ENCODE measurements around the gene SNX24. TPM values are rescaled to one million over a fixed set of nuclear protein-coding genes. Genes with fewer than 3 reads are reported as not detected.

The SNX24 gene
- total RNA-seq, 1 experiment from 2014 or later: 10.3 TPM

DNA sequence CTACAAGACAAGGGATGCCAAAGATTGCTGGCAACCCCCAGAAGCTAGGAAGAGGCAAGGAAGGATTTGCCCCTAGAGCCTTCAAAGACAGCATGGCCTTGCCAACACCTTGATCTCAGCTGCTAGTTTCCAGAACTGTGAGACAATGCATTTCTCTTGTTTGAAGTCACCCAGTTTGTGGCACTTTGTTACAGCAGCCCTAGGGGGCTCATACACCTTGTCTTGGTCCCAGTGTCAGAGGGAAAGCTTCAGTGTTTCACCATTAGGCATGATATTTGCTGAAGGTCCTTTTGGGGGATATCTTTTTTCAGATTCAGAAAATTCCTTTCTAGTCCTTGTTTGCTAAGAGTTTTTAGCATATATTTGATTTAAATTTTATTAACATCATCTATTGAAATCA is 194.3 kb downstream of the SNX24 start:
- no peak overlapping the region for H2AFZ ChIP-seq (ENCODE audit: low read length)
- no peak overlapping the region for H3K9ac ChIP-seq (ENCODE audit: low read length)
- no peaks in the 10 kb centered on the region for H3K27me3 ChIP-seq (ENCODE audit: low read length)
- H4K20me1 ChIP-seq (ENCODE audit: low read length): no peaks in the 10 kb centered on the region
- no peak for DNase-seq
- H3K79me2 ChIP-seq (ENCODE audit: low read length): no peaks in the 10 kb centered on the region
- intact Hi-C loops (cut with micrococcal nuclease): loop anchor here (10.0 kb wide), 2 partner anchors 195 to 315 kb away; partner anchors contain the start of gene SNX24
- TF ChIP-seq EZH2 (IDR thresholded peaks at IDR 0.05; ENCODE audit: low read length, unreplicated experiment) (no peak), EZH2phosphoT487 (IDR thresholded peaks at IDR 0.05; ENCODE audit: borderline replicate concordance, low read length) (no peak)
- TF ChIP-seq, protein P1, sequence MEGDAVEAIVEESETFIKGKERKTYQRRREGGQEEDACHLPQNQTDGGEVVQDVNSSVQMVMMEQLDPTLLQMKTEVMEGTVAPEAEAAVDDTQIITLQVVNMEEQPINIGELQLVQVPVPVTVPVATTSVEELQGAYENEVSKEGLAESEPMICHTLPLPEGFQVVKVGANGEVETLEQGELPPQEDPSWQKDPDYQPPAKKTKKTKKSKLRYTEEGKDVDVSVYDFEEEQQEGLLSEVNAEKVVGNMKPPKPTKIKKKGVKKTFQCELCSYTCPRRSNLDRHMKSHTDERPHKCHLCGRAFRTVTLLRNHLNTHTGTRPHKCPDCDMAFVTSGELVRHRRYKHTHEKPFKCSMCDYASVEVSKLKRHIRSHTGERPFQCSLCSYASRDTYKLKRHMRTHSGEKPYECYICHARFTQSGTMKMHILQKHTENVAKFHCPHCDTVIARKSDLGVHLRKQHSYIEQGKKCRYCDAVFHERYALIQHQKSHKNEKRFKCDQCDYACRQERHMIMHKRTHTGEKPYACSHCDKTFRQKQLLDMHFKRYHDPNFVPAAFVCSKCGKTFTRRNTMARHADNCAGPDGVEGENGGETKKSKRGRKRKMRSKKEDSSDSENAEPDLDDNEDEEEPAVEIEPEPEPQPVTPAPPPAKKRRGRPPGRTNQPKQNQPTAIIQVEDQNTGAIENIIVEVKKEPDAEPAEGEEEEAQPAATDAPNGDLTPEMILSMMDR (conservative IDR thresholded peaks at IDR 0.05; ENCODE audit: low read depth, low read length): no peak
- H3K4me3 ChIP-seq (ENCODE audit: low read length): no peak overlapping the region
- 0 out of 2 replicates have a peak, but pooled peaks cover 8% of the 10 kb centered on the region for H3K4me1 ChIP-seq (ENCODE audit: insufficient read depth, low read length)
- H3K4me2 ChIP-seq (ENCODE audit: low read length): no peak overlapping the region
- H3K9me3 ChIP-seq (ENCODE audit: low read length): no peaks in the 10 kb centered on the region
- ATAC-seq: no peak
- no peaks in the 10 kb centered on the region for H3F3A ChIP-seq (ENCODE audit: low read length, unreplicated experiment)
- no peak overlapping the region for H3K27ac ChIP-seq (ENCODE audit: low read length)
- ChIA-PET POLR2A (ENCODE audit: unreplicated experiment) (no interaction called here), CTCF (no interaction called here)
- no peaks in the 10 kb centered on the region for H3K36me3 ChIP-seq (ENCODE audit: low read depth, low read length)
- no TSS peak for BruUV-seq (replicated peaks)
- no peaks in the 10 kb centered on the region for H3K9me2 ChIP-seq (replicated peaks; ENCODE audit: low read length)

DNA sequence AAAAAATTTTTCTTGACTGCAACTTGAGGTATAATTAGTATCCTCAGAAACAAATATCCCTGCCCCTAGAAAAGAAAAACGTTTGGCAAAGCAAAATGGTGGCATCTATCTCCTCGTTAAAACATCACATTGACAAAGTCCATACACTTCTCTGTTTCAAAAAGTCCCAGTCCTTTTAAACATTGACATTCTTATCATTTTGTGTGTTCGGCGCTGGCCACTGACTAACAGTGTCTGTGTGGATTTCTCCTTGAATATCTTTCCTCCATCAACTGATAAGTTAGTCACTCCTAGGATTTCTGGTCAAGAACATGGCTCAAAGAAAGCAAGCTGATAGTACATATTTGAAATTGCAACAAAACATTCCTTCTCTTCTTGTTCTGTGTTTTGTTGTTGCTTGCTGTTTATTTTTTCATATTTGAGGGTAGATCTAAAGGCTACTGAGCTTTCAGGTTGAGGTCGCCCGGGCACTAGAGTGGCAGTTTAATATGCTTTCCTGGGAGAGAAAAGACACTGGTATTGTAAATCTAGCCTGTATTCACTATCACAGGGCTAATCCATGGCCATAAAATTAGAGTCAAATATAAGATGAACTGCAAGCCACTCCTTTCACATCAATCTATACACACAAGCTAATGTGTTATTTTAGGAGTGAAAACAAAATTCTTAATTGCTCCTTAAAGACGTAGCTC is 199.7 kb downstream of the SNX24 start:
- Histone ChIP-seq H3K9me3 (ENCODE audit: low read length) (no peaks in the 10 kb centered on the region), H2AFZ (ENCODE audit: low read length) (no peak overlapping the region), H3F3A (ENCODE audit: low read length, unreplicated experiment) (no peaks in the 10 kb centered on the region), H3K27ac (ENCODE audit: low read length) (no peak overlapping the region), H3K27me3 (ENCODE audit: low read length) (no peaks in the 10 kb centered on the region), H3K79me2 (ENCODE audit: low read length) (no peaks in the 10 kb centered on the region), H3K9ac (ENCODE audit: low read length) (no peak overlapping the region), H3K9me2 (replicated peaks; ENCODE audit: low read length) (no peaks in the 10 kb centered on the region), H3K4me2 (ENCODE audit: low read length) (no peak overlapping the region), H3K4me1 (ENCODE audit: insufficient read depth, low read length) (no peaks in the 10 kb centered on the region), H3K4me3 (ENCODE audit: low read length) (no peak overlapping the region), H3K36me3 (ENCODE audit: low read depth, low read length) (no peaks in the 10 kb centered on the region), H4K20me1 (ENCODE audit: low read length) (no peaks in the 10 kb centered on the region)
- ATAC-seq (no peak), DNase-seq (no peak)
- CTCF ChIA-PET: no interaction called here
- TF ChIP-seq, protein P1 (conservative IDR thresholded peaks at IDR 0.05; ENCODE audit: low read depth, low read length): no peak
- TF ChIP-seq EZH2phosphoT487 (IDR thresholded peaks at IDR 0.05; ENCODE audit: borderline replicate concordance, low read length) (no peak), EZH2 (IDR thresholded peaks at IDR 0.05; ENCODE audit: low read length, unreplicated experiment) (no peak)
- BruUV-seq (replicated peaks): no TSS peak
- intact Hi-C loops (cut with micrococcal nuclease): no loop called here
- POLR2A ChIA-PET (ENCODE audit: unreplicated experiment): no interaction called here

DNA sequence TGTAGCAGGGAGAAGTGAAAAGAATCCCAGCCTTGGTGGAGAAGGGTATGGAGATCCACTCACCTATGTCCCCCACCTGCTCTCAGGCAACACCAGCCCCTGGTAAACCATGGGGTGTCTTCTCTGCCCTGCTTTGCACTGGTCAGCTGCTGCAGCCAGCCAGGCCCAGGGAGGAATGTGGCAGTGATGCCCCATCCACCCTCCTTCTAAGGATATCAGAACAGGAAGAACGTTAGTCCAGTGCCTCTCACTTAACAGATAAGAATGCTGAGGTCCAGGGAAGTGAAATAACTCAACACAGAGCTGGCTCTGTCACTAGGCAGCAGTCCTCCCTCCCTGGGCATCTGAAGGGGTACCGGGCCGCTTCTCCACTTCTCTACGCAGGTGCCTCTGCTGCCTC is 200.8 kb downstream of the SNX24 start:
- no peaks in the 10 kb centered on the region for H3F3A ChIP-seq (ENCODE audit: low read length, unreplicated experiment)
- TF ChIP-seq EZH2phosphoT487 (IDR thresholded peaks at IDR 0.05; ENCODE audit: borderline replicate concordance, low read length) (no peak), EZH2 (IDR thresholded peaks at IDR 0.05; ENCODE audit: low read length, unreplicated experiment) (no peak)
- TF ChIP-seq, protein P1 (conservative IDR thresholded peaks at IDR 0.05; ENCODE audit: low read depth, low read length): no peak
- H3K9ac ChIP-seq (ENCODE audit: low read length): no peak overlapping the region
- H3K4me3 ChIP-seq (ENCODE audit: low read length): no peak overlapping the region
- H3K9me2 ChIP-seq (replicated peaks; ENCODE audit: low read length): no peaks in the 10 kb centered on the region
- ATAC-seq (no peak), DNase-seq (no peak)
- intact Hi-C loops (cut with micrococcal nuclease): no loop called here
- CTCF ChIA-PET: no interaction called here
- H2AFZ ChIP-seq (ENCODE audit: low read length): no peak overlapping the region
- no peaks in the 10 kb centered on the region for H3K27me3 ChIP-seq (ENCODE audit: low read length)
- no TSS peak for BruUV-seq (replicated peaks)
- no peaks in the 10 kb centered on the region for H3K36me3 ChIP-seq (ENCODE audit: low read depth, low read length)
- no peaks in the 10 kb centered on the region for H3K79me2 ChIP-seq (ENCODE audit: low read length)
- no peak overlapping the region for H3K27ac ChIP-seq (ENCODE audit: low read length)
- POLR2A ChIA-PET (ENCODE audit: unreplicated experiment): no interaction called here
- H3K4me2 ChIP-seq (ENCODE audit: low read length): no peak overlapping the region
- no peaks in the 10 kb centered on the region for H4K20me1 ChIP-seq (ENCODE audit: low read length)
- no peaks in the 10 kb centered on the region for H3K4me1 ChIP-seq (ENCODE audit: insufficient read depth, low read length)
- no peaks in the 10 kb centered on the region for H3K9me3 ChIP-seq (ENCODE audit: low read length)

All from PC-3 (cell line).